Aorta (tissue), 5 donors: ENCODE measurements around the gene SPRY2. TPM values are rescaled to one million over a fixed set of nuclear protein-coding genes. Genes with fewer than 3 reads are reported as not detected.

Source experiments
- ATAC-seq: fragments of 200-7000 bp; cut with Tn5 transposase; one replicate; pipeline ENCODE4 v1.9.1; 2022; ENCODE audit warnings: moderate library complexity; ENCODE audit not compliant: low FRiP score
- DNase-seq, 2 donors: peaks; one replicate each; pipeline ENCODE4 v3.0.0-alpha.2; 2020
- H3K27ac ChIP-seq, 2 donors: one replicate each; pipeline ENCODE4 v1.5.1; 2013; ENCODE audit warnings: low read length in 2 of 2, mild to moderate bottlenecking in 2 of 2, moderate library complexity in 2 of 2, control low read depth in 1 of 2, inconsistent platforms in 1 of 2, low read depth in 1 of 2
- H3K27me3 ChIP-seq, 2 donors: one replicate each; pipeline ENCODE4 v1.6.1; 2013; ENCODE audit warnings: control low read depth in 1 of 2, low read length in 1 of 2, mild to moderate bottlenecking in 1 of 2, moderate library complexity in 1 of 2; ENCODE audit not compliant: insufficient read depth in 2 of 2, control insufficient read depth in 1 of 2
- H3K36me3 ChIP-seq, 2 donors: one replicate each; pipeline ENCODE4 v1.6.1; 2013; ENCODE audit warnings: control low read depth in 1 of 2, low read length in 1 of 2, mild to moderate bottlenecking in 1 of 2; ENCODE audit not compliant: insufficient read depth in 2 of 2, control insufficient read depth in 1 of 2
- H3K4me1 ChIP-seq, 2 donors: one replicate each; pipeline ENCODE4 v1.6.1; 2013; ENCODE audit warnings: low read length in 2 of 2, control low read depth in 1 of 2, mild to moderate bottlenecking in 1 of 2, moderate library complexity in 1 of 2; ENCODE audit not compliant: insufficient read depth in 2 of 2, control insufficient read depth in 1 of 2
- H3K4me3 ChIP-seq, 2 donors: one replicate each; pipeline ENCODE4 v1.5.1; 2013; ENCODE audit warnings: low read length in 2 of 2, control low read depth in 1 of 2, mild to moderate bottlenecking in 1 of 2
- H3K9me3 ChIP-seq: one replicate; pipeline ENCODE4 v1.6.1; 2013; ENCODE audit warnings: mild to moderate bottlenecking, low read length; ENCODE audit not compliant: control insufficient read depth
- WGBS, 2 donors: extraction: QIAGEN DNeasy Blood & Tissue Kit; methylation state at CpG; one replicate each; pipeline ENCODE4 v1.1.7; 2013; 5-methylcytosine and 5-hydroxymethylcytosine counted together
- intact Hi-C, 2 donors: fragments of 100-400 bp; cut with DNase I; formaldehyde crosslinking; loops; one replicate each; pipeline versions ENCODE4 v1.14.2 to v1.15.0; 2022
- polyA plus RNA-seq, 2 donors: library from polyadenylated mRNA; stranded (reverse); fragments of 200-250 nt; gene quantifications; one replicate each; pipeline ENCODE4 v1.2.3, GENCODE V29; 2013
- total RNA-seq, 2 donors: library from RNA; stranded (reverse); fragmentation: NEBNext Ultra II Directional; extraction: Animal tissue kit (Norgen Biotek cat#: 25700); gene quantifications; one replicate each; pipeline ENCODE4 v1.2.1, GENCODE V29; 2021
- donor health status: healthy with polysubstance abuse.
- donor health status: Bipolar disorder and iron deficiency.
- donor health status: DM: no; HTN: no; CAD: no.
- donor health status: DM: no; HTN: no; CAD: no.
- donor health status: DM: yes; HTN: yes; CAD: no.

Gene SPRY2
- total and polyA plus RNA-seq, 4 donors: 20.0 to 48.9 (median 42.2) TPM

- H3K27me3 ChIP-seq: no peaks in the 10 kb centered on the region
- no peaks in the 10 kb centered on the region for H3K36me3 ChIP-seq
- H3K9me3 ChIP-seq: no peaks in the 10 kb centered on the region
- WGBS, 2 donors: 29% methylated on average over 9 of the region's 9 CpGs
- intact Hi-C loops: loop anchor here (5.0 to 10.0 kb wide), 3 partner anchors 205 to 402 kb away; no protein-coding TSS in a partner anchor
- DNase-seq: no peak
- no peak for ATAC-seq
- no peaks in the 10 kb centered on the region for H3K4me1 ChIP-seq
- H3K27ac ChIP-seq: peak overlapping the region in 1 of 2 donors; percentile 16
- H3K4me3 ChIP-seq: peak overlapping the region; percentile 16 to 17
Measured at GRCh38 chr13:80336776-80337287, 4.1 kb downstream of the SPRY2 start.

- Histone ChIP-seq H3K36me3 (no peaks in the 10 kb centered on the region), H3K27me3 (no peaks in the 10 kb centered on the region), H3K4me3 (peak overlapping the region; percentile 16 to 17), H3K9me3 (no peaks in the 10 kb centered on the region), H3K4me1 (no peaks in the 10 kb centered on the region), H3K27ac (no peak overlapping the region)
- 8 to 14% methylated on average over 2 of the region's 2 CpGs for WGBS, 2 donors
- intact Hi-C loops: loop anchor here (5.0 to 10.0 kb wide), 3 partner anchors 204 to 402 kb away; no protein-coding TSS in a partner anchor
- DNase-seq (no peak), ATAC-seq (no peak)
Measured at GRCh38 chr13:80336370-80336769, 4.6 kb downstream of the SPRY2 start.

- Histone ChIP-seq H3K4me3 (no peak overlapping the region), H3K27ac (no peak overlapping the region), H3K36me3 (no peaks in the 10 kb centered on the region), H3K27me3 (no peaks in the 10 kb centered on the region), H3K4me1 (no peaks in the 10 kb centered on the region), H3K9me3 (no peaks in the 10 kb centered on the region)
- ATAC-seq (no peak), DNase-seq (no peak)
- intact Hi-C loops: loop anchor here (5.0 to 10.0 kb wide), 3 partner anchors 202 to 400 kb away; no protein-coding TSS in a partner anchor
- WGBS, 2 donors: 29 to 32% methylated on average over 2 of the region's 2 CpGs
Measured at GRCh38 chr13:80334597-80335260, 6.2 kb downstream of the SPRY2 start.

GRCh38 chr13:80331984-80332383 lies 8.9 kb downstream of the SPRY2 start:
- ATAC-seq (no peak), DNase-seq (no peak)
- no peak overlapping the region for H3K27ac ChIP-seq
- H3K4me3 ChIP-seq: no peak overlapping the region
- no peaks in the 10 kb centered on the region for H3K36me3 ChIP-seq
- H3K4me1 ChIP-seq: no peaks in the 10 kb centered on the region
- H3K27me3 ChIP-seq: no peaks in the 10 kb centered on the region
- intact Hi-C loops: loop anchor here in 1 of 2 donors (10.0 kb wide), 2 partner anchors 287 to 397 kb away; no protein-coding TSS in a partner anchor
- H3K9me3 ChIP-seq: no peaks in the 10 kb centered on the region
- 96 to 99% methylated on average over 2 of the region's 2 CpGs for WGBS, 2 donors

- Histone ChIP-seq H3K36me3 (no peaks in the 10 kb centered on the region), H3K9me3 (no peaks in the 10 kb centered on the region), H3K27me3 (no peaks in the 10 kb centered on the region), H3K4me3 (no peak overlapping the region), H3K4me1 (no peaks in the 10 kb centered on the region), H3K27ac (no peak overlapping the region)
- no peak for DNase-seq
- intact Hi-C loops: no loop called here
- ATAC-seq: no peak
Measured at GRCh38 chr13:80329250-80329649, 11.7 kb downstream of the SPRY2 start.

GRCh38 chr13:80319004-80319403 lies 21.9 kb downstream of the SPRY2 start:
- ATAC-seq: no peak
- intact Hi-C loops: no loop called here
- WGBS, 2 donors: 98 to 100% methylated on average over 2 of the region's 2 CpGs
- Histone ChIP-seq H3K27ac (no peak overlapping the region), H3K4me1 (no peaks in the 10 kb centered on the region), H3K27me3 (no peaks in the 10 kb centered on the region), H3K36me3 (no peaks in the 10 kb centered on the region), H3K9me3 (no peaks in the 10 kb centered on the region), H3K4me3 (no peak overlapping the region)
- no peak for DNase-seq

GRCh38 chr13:80314711-80315653 lies 25.9 kb downstream of the SPRY2 start:
- intact Hi-C loops: no loop called here
- Histone ChIP-seq H3K4me1 (peaks cover 2 to 5% of the 10 kb centered on the region in 2 donors), H3K4me3 (no peak overlapping the region), H3K27me3 (no peaks in the 10 kb centered on the region), H3K27ac (no peak overlapping the region), H3K36me3 (no peaks in the 10 kb centered on the region), H3K9me3 (no peaks in the 10 kb centered on the region)
- ATAC-seq (no peak), DNase-seq (no peak)
- WGBS, 2 donors: 88 to 90% methylated on average over 5 of the region's 5 CpGs

- H3K4me1 ChIP-seq: peaks cover 2 to 5% of the 10 kb centered on the region in 2 donors
- no peaks in the 10 kb centered on the region for H3K27me3 ChIP-seq
- no peak overlapping the region for H3K27ac ChIP-seq
- H3K9me3 ChIP-seq: no peaks in the 10 kb centered on the region
- DNase-seq (no peak), ATAC-seq (no peak)
- H3K36me3 ChIP-seq: no peaks in the 10 kb centered on the region
- H3K4me3 ChIP-seq: no peak overlapping the region
- intact Hi-C loops: no loop called here
- WGBS, 2 donors: 100% methylated on average over 1 of the region's 1 CpG
Measured at GRCh38 chr13:80313668-80314256, 27.2 kb downstream of the SPRY2 start.
